ENCODE measurements around the gene TICAM1. TPM values are rescaled to one million over a fixed set of nuclear protein-coding genes. Genes with fewer than 3 reads are reported as not detected.
"Not testable (repeated sequence)": the region's sequence is repeated elsewhere in the genome, so short reads cannot be mapped to it uniquely, and the experiment has no call there.

The TICAM1 gene
- polyA plus RNA-seq, 1 experiment, result 1.0 TPM

DNA sequence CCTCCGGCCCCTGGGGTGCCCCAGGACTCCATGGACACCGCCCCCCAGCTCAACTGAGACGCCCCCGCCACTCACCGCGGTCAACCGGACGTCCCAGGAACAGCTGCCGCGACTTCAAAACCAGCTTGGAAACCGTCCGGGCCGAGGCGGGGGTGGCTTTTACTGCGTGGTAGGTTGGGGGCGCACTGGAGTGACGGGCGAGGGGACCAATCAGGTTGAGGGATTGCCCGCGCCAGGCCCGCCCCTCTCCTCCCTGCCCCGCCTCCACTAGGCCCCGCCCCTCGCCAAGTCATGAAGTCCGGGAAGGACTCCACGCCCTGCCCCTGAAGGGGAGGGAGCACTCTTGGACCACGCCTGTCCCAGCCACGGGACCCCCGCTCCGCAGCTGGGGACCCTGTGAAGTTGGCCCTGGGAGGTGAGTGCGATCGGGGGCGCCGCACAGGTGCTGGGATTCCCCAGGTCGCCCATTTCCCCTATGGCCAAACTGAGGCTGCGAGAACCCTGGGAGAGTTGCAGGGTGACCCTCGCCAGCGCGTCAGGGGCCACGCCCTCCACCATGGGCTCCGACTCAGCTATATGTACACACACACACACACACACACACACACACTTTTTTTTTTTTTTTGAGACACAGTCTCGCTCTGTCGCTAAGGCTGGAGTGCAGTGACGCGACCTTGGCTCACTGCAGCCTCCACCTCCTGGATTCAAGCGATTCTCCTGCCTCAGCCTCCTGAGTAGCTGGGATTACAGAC, 36.2 kb upstream of the TICAM1 start, which contains the start of gene PLIN3:
PLIN3 (minus strand) TSS at position 134 of the 752 bp plus-strand sequence. CDS start 6,273 bp downstream, outside the sequence.
- Histone ChIP-seq H3K27ac (ENCODE audit: low read depth, low read length) (peak within 1 kb of the TSS; percentile 70), H3K9me3 (ENCODE audit: control insufficient read depth, insufficient read depth, low read length) (no peaks in the 10 kb centered on the region; the same call in 1 of the 2 replicates), H3K4me3 (ENCODE audit: low read depth, low read length) (peak within 1 kb of the TSS; percentile 89), H3K27me3 (ENCODE audit: control insufficient read depth, insufficient read depth, low read length) (no peaks in the 10 kb centered on the region)
- TF ChIP-seq CTCF (IDR thresholded peaks at IDR 0.05; ENCODE audit: low read depth, low read length), result no peak
- ChIA-PET POLR2A (interaction anchor here (0.5 to 1.7 kb wide), 14 partner anchors 10 to 650 kb away, joined by 3 to 11 read pairs (median 4); partner anchors contain the start of genes FEM1A, FSD1 and UHRF1), CTCF (interaction anchor here (0.6 to 3.8 kb wide), 5 partner anchors 15 to 162 kb away, joined by 3 to 22 read pairs (median 7); no protein-coding TSS in a partner anchor)
- DNase-seq (ENCODE audit: low read depth, low spot score), result peak; percentile 92

DNA sequence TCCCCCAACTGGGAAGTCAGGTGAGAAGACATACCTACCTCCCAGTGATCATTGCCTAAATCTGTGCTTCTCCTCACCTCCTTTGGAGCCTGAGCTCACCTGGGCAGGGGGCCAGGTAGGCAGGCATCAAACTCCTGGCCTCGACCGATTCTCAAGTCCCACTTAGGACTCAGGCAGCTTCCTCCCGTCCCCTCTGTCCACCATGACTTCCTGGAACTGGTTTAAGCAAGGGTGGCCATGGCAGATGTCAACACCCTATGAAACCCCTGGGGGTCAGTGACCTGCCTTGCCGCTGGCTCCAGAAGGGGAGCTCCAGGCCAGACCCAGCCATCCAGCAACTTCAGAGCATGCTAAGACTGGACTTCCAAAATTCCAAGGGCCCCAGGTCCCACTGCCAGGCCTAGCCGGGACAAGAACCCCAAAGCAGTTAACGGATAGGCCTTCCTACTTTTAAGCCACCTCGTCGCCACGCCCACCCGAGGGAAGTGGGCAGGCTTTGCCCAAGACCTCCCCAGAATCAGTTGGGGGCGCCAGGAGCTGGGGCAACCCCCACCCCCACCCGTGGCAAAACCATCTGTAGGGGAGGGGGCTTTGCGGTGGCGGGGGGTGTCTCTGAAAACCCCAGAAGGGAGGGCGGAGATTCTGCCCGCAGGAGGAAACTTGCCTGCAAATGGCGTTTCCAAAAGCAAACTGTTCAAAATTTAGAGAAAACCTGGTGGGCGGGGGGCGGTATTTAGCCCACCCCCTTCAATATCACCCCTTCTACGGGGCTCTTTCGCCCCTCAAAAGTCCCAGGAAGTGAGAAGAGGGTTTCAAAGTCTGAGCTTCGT, 35.3 kb upstream of the TICAM1 start:
- no peaks in the 10 kb centered on the region for H3K27me3 ChIP-seq (ENCODE audit: control insufficient read depth, insufficient read depth, low read length)
- ChIA-PET POLR2A (interaction anchor here (0.5 to 1.7 kb wide), 8 partner anchors 9 to 464 kb away, joined by 3 to 11 read pairs (median 4); no protein-coding TSS in a partner anchor), CTCF (interaction anchor here (0.9 to 3.8 kb wide), 5 partner anchors 12 to 163 kb away, joined by 3 to 22 read pairs (median 13); no protein-coding TSS in a partner anchor)
- no peaks in the 10 kb centered on the region; the same call in 1 of the 2 replicates for H3K9me3 ChIP-seq (ENCODE audit: control insufficient read depth, insufficient read depth, low read length)
- peak overlapping the region; percentile 39 for H3K27ac ChIP-seq (ENCODE audit: low read depth, low read length)
- H3K4me3 ChIP-seq (ENCODE audit: low read depth, low read length), result peak overlapping the region; percentile 89
- no peak for TF ChIP-seq CTCF (IDR thresholded peaks at IDR 0.05; ENCODE audit: low read depth, low read length)
- no peak for DNase-seq (ENCODE audit: low read depth, low spot score)

DNA sequence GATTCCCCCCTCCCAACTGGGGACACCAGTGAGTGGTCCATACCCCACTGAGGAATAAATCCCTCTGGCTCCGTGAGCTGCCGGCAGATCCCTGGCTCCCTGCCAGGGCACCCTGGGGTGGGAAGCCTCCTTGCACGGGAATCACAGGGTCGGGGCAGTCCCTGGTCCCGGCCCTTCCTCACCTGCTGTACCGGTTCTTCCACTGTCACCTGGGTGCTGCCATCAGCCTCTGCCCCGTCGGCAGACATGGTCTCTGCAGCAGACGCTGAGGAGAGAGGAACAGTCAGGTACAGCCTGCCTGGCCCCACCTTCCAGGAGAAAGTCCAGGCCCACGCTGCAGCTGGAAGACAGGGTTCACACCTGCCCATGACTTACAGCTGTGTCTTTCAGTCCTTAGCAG, 29.6 kb upstream of the TICAM1 start:
- ChIA-PET POLR2A (no interaction called here), CTCF (interaction anchor here (1.5 kb wide), 1 partner anchor 10 kb away, joined by 14 read pairs; no protein-coding TSS in a partner anchor)
- H3K27me3 ChIP-seq (ENCODE audit: control insufficient read depth, insufficient read depth, low read length), result no peaks in the 10 kb centered on the region
- H3K4me3 ChIP-seq (ENCODE audit: low read depth, low read length), result no peak overlapping the region
- H3K27ac ChIP-seq (ENCODE audit: low read depth, low read length), result no peak overlapping the region
- no peak for TF ChIP-seq CTCF (IDR thresholded peaks at IDR 0.05; ENCODE audit: low read depth, low read length)
- H3K9me3 ChIP-seq (ENCODE audit: control insufficient read depth, insufficient read depth, low read length), result no peaks in the 10 kb centered on the region
- no peak for DNase-seq (ENCODE audit: low read depth, low spot score)

GRCh38 chr19:4859697-4860096, 28.2 kb upstream of the TICAM1 start:
- POLR2A ChIA-PET, result interaction anchor here (0.6 kb wide), 1 partner anchor 16 kb away, joined by 3 read pairs; no protein-coding TSS in a partner anchor
- no peaks in the 10 kb centered on the region for H3K9me3 ChIP-seq (ENCODE audit: control insufficient read depth, insufficient read depth, low read length)

DNA sequence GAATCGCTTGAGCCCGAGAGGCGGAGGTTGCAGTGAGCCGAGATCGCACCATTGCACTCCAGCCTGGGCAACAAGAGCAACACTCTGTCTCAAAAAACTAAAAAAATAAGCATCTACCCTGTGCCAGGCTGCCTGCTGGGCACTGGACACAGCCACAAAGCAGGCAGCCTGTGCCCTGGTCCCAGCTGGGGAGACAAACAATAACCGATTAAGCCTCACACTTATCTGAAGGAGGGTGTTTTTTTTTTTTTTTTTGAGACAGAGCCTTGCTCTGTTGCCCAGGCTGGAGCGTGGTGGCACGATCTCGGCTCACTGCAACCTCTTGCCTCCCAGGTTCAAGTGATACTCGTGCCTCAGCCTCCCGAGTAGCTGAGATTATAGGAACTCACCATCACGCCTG, 25.0 kb upstream of the TICAM1 start:
- DNase-seq (ENCODE audit: low read depth, low spot score); H3K27ac ChIP-seq (ENCODE audit: low read depth, low read length); H3K27me3 ChIP-seq (ENCODE audit: control insufficient read depth, insufficient read depth, low read length); POLR2A ChIA-PET; CTCF ChIA-PET; H3K4me3 ChIP-seq (ENCODE audit: low read depth, low read length); H3K9me3 ChIP-seq (ENCODE audit: control insufficient read depth, insufficient read depth, low read length): not testable (repeated sequence)

More at GRCh38 chr19:4859697-4860096, 28.2 kb upstream of the TICAM1 start:
- Histone ChIP-seq H3K27ac (ENCODE audit: low read depth, low read length) (no peak overlapping the region), H3K27me3 (ENCODE audit: control insufficient read depth, insufficient read depth, low read length) (no peaks in the 10 kb centered on the region), H3K4me3 (ENCODE audit: low read depth, low read length) (no peak overlapping the region)
- DNase-seq (ENCODE audit: low read depth, low spot score), result no peak
- CTCF ChIA-PET, result interaction anchor here (1.0 kb wide), 2 partner anchors 8 to 10 kb away, joined by 3 to 4 read pairs; no protein-coding TSS in a partner anchor
- no peak for TF ChIP-seq CTCF (IDR thresholded peaks at IDR 0.05; ENCODE audit: low read depth, low read length)

GRCh38 chr19:4853506-4853905, 22.0 kb upstream of the TICAM1 start:
- H3K4me3 ChIP-seq (ENCODE audit: low read depth, low read length); H3K27ac ChIP-seq (ENCODE audit: low read depth, low read length); H3K9me3 ChIP-seq (ENCODE audit: control insufficient read depth, insufficient read depth, low read length); H3K27me3 ChIP-seq (ENCODE audit: control insufficient read depth, insufficient read depth, low read length); DNase-seq (ENCODE audit: low read depth, low spot score): not testable (repeated sequence)
- POLR2A ChIA-PET, result interaction anchor here (0.7 kb wide), 1 partner anchor 68 kb away, joined by 3 read pairs; no protein-coding TSS in a partner anchor
- CTCF ChIA-PET, result interaction anchor here (0.7 to 7.5 kb wide), 3 partner anchors 13 to 45 kb away, joined by 3 to 109 read pairs (median 7); partner anchors contain the start of gene PLIN3
